K562 (cell line): ENCODE results near the gene UBE2H. TPM values are rescaled to one million over a fixed set of nuclear protein-coding genes. Genes with fewer than 3 reads are reported as not detected.

Source experiments
- ARID1B ChIP-seq: fragments of 450-650 bp; IDR thresholded peaks from 2 replicates; pipeline ENCODE4 v1.6.1; 2016; ENCODE audit warnings: antibody characterized with exemption, mild to moderate bottlenecking, inconsistent platforms
- CBFA2T2 ChIP-seq: fragments of 450-650 bp; conservative IDR thresholded peaks from 2 replicates; pipeline ENCODE4 v1.6.1; 2017; ENCODE audit warnings: mild to moderate bottlenecking
- CTBP1 ChIP-seq: fragments of 450-650 bp; IDR thresholded peaks from 2 replicates; pipeline ENCODE4 v1.6.1; 2016; ENCODE audit warnings: borderline replicate concordance
- ELF4 ChIP-seq: fragments of 450-650 bp; formaldehyde crosslinking; IDR thresholded peaks from 2 replicates; pipeline ENCODE4 v1.4.0; 2022; ENCODE audit warnings: missing genetic modification characterization
- KDM1A ChIP-seq, 2 experiments: fragments of 450-650 bp; IDR thresholded peaks; 2 replicates each; pipeline ENCODE4 v1.6.1; 2016; ENCODE audit warnings: mild to moderate bottlenecking in 2 of 2
- KLF16 ChIP-seq: IDR thresholded peaks from 2 replicates; pipeline ENCODE4 v1.6.1; 2016; ENCODE audit warnings: antibody characterized with exemption
- MLLT1 ChIP-seq, 2 experiments: fragments of 450-650 bp; IDR thresholded peaks; 2 replicates each; pipeline ENCODE4 v1.6.1; 2016
- NR2F6 ChIP-seq: fragments of 450-650 bp; formaldehyde crosslinking; IDR thresholded peaks from 2 replicates; pipeline ENCODE4 v1.4.0; 2020; ENCODE audit warnings: mild to moderate bottlenecking
- NUFIP1 ChIP-seq: fragments of 450-650 bp; IDR thresholded peaks from 2 replicates; pipeline ENCODE4 v1.6.1; 2018; ENCODE audit not compliant: partially characterized antibody
- PATZ1 ChIP-seq: fragments of 250-450 bp; sonication (Bioruptor Pico); IDR thresholded peaks from 2 replicates; pipeline ENCODE4 v1.5.0; 2020; ENCODE audit warnings: mild to moderate bottlenecking, borderline replicate concordance
- PHF20 ChIP-seq: fragments of 450-650 bp; IDR thresholded peaks from 2 replicates; pipeline ENCODE4 v1.6.1; 2018; ENCODE audit not compliant: partially characterized antibody
- PURB ChIP-seq: sonication (generic); formaldehyde crosslinking; IDR thresholded peaks from 2 replicates; pipeline ENCODE4 v1.9.0; 2021; ENCODE audit warnings: low read depth, mild to moderate bottlenecking, missing genetic modification reagents
- RBBP5 ChIP-seq: fragments of 200-600 bp; sonication (generic); IDR thresholded peaks from 2 replicates; pipeline ENCODE4 v1.6.1; 2012; ENCODE audit warnings: borderline replicate concordance, mild to moderate bottlenecking, low read length, control low read depth, inconsistent platforms; ENCODE audit not compliant: insufficient read depth, poor library complexity, severe bottlenecking
- RBM15 ChIP-seq: fragments of 200-400 bp; formaldehyde crosslinking; IDR thresholded peaks from 2 replicates; pipeline ENCODE4 v1.6.1; 2018; ENCODE audit warnings: mild to moderate bottlenecking, low read length, moderate library complexity; ENCODE audit not compliant: insufficient read depth
- RNF2 ChIP-seq: sonication (generic); IDR thresholded peaks from 2 replicates; pipeline ENCODE4 v1.6.1; 2016
- TCF3 ChIP-seq: sonication (generic); formaldehyde crosslinking; IDR thresholded peaks from 2 replicates; pipeline ENCODE4 v1.4.0; 2020; ENCODE audit warnings: mild to moderate bottlenecking, missing genetic modification reagents
- TSHZ1 ChIP-seq: fragments of 250-450 bp; sonication (Bioruptor Pico); IDR thresholded peaks from 2 replicates; pipeline ENCODE4 v1.4.0; 2020; ENCODE audit warnings: mild to moderate bottlenecking, moderate library complexity
- ZKSCAN8 ChIP-seq: fragments of 200-800 bp; sonication (Bioruptor generic); IDR thresholded peaks from 2 replicates; pipeline ENCODE4 v1.6.1; 2016; ENCODE audit warnings: missing genetic modification characterization, missing compliant biosample characterization
- ZNF277 ChIP-seq: fragments of 250-450 bp; sonication (Bioruptor Pico); IDR thresholded peaks from 2 replicates; pipeline ENCODE4 v1.8.0; 2022; ENCODE audit warnings: inconsistent platforms, mild to moderate bottlenecking, moderate library complexity, borderline replicate concordance
- ZNF431 ChIP-seq: sonication (generic); formaldehyde crosslinking; IDR thresholded peaks from 2 replicates; pipeline ENCODE4 v1.8.0; 2022; ENCODE audit warnings: mild to moderate bottlenecking, missing genetic modification reagents
- polyA plus RNA-seq, 8 experiments: library from polyadenylated mRNA; depleted of rRNA in 4 of 8; stranded (reverse) in 5 of 8; unstranded in 3 of 8; fragments of >200 nt; fragmentation: Nextera tagmentation in 2 of 8; fragmentation: Illumina TruSeq in 1 of 8; extraction: Ambion mirVana in 2 of 8; extraction: Trizol in 1 of 8; gene quantifications; 2 replicates each; pipeline versions ENCODE4 v1.2.1 to v1.2.3, GENCODE V29; 2011 to 2014; ENCODE audit warnings: inconsistent platforms in 1 of 8, missing spikeins in 1 of 8
- total RNA-seq, 7 experiments: library from RNA; depleted of rRNA in 6 of 7; stranded (reverse); fragments of >200 nt in 6 of 7; fragmentation: Illumina TruSeq in 2 of 7; extraction: Trizol in 2 of 7; gene quantifications; 2 replicates each; pipeline versions ENCODE4 v1.2.1 to v1.2.3, GENCODE V29; 2011 to 2021; ENCODE audit warnings: low replicate concordance in 1 of 7

The UBE2H gene
- total and polyA plus RNA-seq, 9 of the 15 experiments (the other 6 are each of a cell fraction or from before 2014, with no cell fraction given) = 6.3 to 33.0 (median 13.3) TPM

GRCh38 chr7:129969881-129970446, 17.2 kb upstream of the UBE2H start (continued):
- TF ChIP-seq ZNF277 (CRISPR knock-in tag) (no peak), TCF3 (CRISPR knock-in tag) (peak; percentile 77), ELF4 (0 out of 2 replicates have a peak, but pooled peaks have one; percentile 30), PURB (CRISPR knock-in tag) (no peak), CBFA2T2 (peak; percentile 72), RBM15 (no peak), NUFIP1 (no peak), PHF20 (peak; percentile 23), RNF2 (no peak), KDM1A (IDR thresholded peaks at IDR 0.05) (peak; percentile 89 to 91), ZKSCAN8 (CRISPR knock-in tag) (no peak), TSHZ1 (CRISPR knock-in tag) (no peak), NR2F6 (CRISPR knock-in tag) (0 out of 2 replicates have a peak, but pooled peaks have one; percentile 16), ZNF431 (no peak), MLLT1 (IDR thresholded peaks at IDR 0.05) (no peak), ARID1B (peak; percentile 43), PATZ1 (no peak), RBBP5 (peak; percentile 29), KLF16 (peak; percentile 12; the same call in 1 of the 2 replicates), CTBP1 (no peak)
